COLO668 (cell line): ENCODE results near the gene LAMP1.
A peak's percentile ranks its signal among the peaks of the same experiment; 100 is the strongest.
"Not testable (repeated sequence)": the region's sequence is repeated elsewhere in the genome, so short reads cannot be mapped to it uniquely, and the experiment has no call there.

Experiments used
- DNase-seq: peaks from one replicate; lab custom pipeline; 2025; ENCODE audit not compliant: unreplicated experiment; lab: John Stamatoyannopoulos, UW

LAMP1 gene, protein sequence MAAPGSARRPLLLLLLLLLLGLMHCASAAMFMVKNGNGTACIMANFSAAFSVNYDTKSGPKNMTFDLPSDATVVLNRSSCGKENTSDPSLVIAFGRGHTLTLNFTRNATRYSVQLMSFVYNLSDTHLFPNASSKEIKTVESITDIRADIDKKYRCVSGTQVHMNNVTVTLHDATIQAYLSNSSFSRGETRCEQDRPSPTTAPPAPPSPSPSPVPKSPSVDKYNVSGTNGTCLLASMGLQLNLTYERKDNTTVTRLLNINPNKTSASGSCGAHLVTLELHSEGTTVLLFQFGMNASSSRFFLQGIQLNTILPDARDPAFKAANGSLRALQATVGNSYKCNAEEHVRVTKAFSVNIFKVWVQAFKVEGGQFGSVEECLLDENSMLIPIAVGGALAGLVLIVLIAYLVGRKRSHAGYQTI

DNA sequence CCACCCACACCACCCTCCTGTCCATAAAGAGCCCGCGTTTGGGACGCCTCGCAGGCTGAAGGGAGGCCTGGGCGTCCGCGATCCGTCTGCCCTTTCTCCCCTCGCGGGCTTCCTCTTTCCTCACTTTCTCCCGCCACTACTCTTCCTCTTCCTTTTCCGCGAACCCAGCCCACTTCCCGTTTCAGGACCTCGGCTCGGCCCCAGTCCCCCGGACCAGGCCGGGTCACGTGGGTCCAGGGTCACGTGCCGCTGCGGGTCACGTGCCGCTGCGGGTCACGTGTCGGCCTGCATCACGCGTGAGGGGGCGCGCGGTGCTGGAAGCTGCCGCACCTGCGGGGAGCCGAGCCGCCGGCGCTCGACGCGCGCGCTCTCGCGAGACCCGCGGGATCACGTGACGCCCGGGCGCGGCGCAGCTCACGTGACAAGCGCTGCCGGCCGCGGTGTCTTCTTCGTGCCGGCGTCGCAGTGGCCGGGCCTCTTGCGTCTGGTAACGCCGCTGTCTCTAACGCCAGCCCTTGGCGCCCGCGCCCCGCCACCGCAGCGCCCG, at the start of gene LAMP1:
Gene LAMP1, plus strand, starts transcription at position 417 of the 547 bp plus-strand sequence. CDS start 196 bp downstream, outside the sequence.
- peak; percentile 100 for DNase-seq

DNA sequence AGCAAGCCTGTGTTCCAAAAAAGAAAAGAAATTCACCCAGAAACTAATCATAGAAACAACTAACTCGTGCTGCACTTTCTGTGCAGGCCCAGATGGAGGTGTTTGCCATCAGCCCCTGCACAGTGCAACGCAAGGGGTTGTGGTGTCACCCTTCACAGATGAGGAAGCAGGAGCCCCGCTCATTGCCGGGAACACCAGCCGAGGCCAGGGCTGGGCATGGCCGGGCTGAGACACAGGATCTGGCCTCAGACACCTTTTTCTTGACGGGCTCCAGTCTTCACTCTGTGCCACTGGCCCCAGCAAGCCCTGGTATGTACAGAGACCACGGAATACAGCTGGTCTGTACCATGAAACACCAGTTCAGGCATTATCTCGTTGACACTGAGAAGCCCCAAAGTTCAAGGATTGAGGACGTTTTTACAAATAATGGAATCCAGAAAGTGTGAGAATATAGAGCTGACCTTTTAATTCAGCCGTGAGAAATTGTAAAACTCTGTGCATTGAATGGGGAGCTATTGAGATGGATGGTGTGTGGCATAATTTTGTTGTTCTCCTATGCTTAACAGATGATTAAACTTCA, 44.4 kb upstream of the LAMP1 start:
- DNase-seq, result no peak

DNA sequence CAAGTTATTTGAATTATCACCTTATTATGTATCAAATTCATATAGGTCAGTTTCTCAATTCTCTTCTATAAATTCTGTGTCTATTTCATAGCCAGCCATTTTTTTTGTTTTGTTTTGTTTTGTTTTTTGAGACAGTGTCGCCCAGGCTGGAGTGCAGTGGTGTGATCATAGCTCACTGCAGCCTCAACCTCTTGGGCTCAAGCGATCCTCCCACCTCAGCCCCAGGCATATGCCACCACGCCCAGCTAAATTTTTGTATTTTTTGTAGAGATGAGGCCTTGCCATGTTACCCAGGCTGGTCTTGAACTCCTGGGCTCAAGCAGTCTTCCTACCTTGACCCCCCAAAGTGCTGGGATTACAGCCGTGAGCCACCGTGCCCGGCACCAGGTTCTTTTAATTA, 39.1 kb upstream of the LAMP1 start:
- DNase-seq, result not testable (repeated sequence)

DNA sequence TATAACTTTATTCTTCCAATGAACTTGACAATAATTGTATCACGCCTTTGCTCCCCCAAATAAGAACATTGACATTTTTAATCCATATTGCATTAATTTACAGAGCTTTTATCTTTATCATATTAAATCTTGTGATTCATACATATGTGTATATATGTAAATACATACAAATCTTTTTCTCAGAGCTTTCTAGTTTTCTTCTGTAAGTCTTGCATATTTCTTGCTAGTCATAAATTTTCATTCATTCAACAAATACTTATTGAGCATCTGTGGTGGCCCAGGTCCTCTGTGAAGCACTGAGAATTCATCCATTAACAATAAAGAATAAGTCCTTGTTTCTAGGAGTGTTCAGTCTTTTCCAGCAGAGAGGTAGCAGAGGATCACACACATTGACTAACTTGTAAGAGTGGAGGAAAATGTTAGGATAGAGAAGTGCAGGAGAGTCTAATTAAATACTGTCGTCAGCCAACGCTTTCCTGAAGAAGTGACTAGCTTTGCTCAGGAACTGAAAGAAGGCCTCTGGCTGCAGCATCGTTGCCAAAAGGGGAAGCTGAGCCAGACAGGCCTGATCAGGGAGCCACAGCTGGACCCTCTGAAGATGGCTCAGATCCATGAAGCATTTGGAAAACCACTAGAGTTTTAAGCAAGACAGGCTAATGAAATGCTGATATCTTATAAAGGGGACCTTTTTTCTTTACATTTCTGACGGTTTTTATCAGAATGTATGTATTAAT, 38.6 kb upstream of the LAMP1 start:
- no peak for DNase-seq

DNA sequence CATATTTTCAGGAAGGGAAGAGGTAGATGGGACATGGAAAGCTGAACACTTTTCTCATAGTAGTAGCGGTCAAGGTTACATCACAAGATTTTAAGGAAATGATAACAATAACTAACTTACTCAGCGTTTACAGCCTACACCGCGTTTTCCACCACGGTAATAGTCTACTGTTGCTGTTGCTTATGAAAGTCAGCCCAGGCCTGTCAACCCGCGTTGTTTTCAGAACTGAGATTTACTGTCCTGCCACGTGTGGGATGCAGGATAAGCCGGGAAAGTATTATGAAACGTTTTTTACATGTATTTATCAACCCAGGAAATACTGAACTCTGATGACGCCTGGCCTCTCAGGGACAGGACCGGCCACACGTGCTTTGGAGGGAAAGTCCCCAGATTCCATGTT, 36.0 kb upstream of the LAMP1 start:
- DNase-seq, result no peak

DNA sequence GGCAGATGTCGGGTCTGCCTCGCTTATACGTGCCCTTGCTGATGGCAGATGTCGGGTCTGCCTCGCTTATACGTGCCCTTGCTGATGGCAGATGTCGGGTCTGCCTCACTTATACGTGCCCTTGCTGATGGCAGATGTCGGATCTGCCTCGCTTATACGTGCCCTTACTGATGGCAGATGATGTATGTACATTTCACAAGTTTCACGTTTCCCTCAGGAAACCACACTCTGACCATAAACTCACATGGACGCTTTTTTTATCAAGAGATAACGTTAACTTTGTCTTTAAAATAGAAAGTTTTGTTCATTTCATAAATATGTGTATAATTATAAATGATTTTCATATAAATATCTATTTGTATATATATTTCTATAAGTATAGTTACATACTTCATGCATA, 34.0 kb upstream of the LAMP1 start:
- not testable (repeated sequence) for DNase-seq

DNA sequence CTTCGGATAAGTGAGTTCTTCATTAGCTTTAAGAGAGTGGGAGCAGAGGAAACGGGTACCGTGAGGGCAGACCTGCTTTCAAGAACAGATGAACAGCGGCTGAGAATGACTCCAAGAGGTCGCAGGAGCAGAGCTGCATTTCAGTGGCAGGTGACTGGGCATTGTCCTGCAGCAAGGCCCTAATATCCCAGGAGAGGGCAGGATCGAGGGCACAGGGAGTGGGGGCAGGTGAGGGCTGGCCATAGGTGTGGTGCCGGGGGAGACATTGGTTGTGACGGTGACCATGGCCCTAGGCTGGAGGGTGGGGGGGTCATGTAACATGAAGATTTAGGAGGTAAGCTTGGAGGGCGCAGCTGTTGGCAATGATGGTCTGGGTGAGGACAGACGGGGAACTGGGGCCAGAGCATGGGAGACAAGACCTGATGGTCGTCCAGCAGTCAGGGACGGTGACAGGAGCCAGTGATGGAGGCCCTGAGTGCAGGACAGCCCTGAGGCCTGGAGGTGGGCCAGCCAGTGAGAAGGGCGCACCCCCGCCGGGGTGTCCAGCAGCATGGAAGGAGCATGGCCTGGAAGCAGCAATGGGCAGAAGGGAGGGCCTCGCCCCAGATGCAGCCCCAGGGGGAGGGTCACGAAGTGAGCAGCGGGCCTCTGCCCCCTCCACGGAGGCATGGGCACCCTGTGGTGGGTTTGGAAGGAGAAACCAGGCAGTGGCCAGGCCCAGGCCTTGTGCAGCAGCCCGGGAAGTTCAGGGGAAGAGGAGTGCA, 29.2 kb upstream of the LAMP1 start:
- DNase-seq, result no peak

DNA sequence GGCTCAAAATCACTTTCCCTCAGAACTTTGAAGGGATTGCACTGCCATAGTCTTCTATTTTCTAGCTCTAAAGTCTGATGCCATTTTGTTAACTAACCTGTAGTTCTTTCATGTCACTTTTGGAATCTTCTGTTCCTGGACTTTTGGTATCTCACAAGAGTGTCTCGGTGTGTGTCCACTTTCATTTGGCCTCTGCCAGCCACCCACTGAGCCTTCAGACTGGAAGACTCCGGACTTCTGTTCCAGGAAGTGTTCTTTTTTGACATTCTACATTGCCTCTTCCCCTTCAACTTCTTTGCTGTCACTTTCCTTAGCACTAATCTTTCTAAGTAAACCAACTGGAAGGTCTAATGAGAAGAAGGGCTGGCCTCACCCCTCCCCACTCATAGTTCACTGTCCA, 25.0 kb upstream of the LAMP1 start:
- DNase-seq, result no peak

DNA sequence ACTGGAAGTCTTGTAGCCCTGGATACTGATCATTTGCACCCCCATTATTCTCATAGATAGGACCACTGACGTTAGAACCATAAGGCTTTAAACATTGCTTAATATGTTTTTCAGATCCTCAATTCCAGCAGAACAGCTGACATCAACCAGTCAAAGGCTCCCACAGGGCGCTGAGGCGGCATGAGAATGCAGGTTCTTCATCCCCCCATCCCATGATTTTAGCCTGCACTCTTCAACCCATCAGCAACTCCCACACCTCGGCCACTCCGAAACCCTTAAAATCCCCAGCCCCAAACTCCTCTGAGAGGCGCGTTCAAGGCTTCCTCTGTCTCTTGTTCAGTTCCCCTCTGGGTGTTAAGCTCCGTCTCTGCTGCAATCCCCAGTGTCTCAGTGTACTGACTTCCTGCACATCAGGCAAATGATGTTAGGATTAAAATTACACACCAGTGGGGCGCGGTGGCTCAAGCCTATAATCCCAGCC, 24.3 kb upstream of the LAMP1 start:
- DNase-seq, result no peak

DNA sequence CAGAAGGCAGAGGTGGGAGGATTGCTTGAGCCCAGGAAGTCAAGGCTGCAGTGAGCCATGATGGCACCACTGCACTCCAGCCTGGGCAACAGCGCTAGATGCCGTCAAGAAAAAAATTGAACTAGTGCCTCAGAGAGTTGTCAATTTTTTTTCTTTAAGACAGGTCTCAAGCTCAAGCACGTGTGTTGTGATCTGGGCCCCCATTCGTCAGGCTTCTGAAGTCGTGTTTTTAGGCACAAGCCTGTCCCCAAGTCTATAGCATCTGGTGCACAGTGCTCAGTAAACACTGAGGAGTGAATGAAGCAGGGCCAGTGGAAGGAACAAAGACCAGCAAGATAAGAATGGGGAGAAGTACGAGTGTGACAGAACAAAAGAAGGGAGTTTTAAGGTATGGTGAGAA, 23.7 kb upstream of the LAMP1 start:
- no peak for DNase-seq

DNA sequence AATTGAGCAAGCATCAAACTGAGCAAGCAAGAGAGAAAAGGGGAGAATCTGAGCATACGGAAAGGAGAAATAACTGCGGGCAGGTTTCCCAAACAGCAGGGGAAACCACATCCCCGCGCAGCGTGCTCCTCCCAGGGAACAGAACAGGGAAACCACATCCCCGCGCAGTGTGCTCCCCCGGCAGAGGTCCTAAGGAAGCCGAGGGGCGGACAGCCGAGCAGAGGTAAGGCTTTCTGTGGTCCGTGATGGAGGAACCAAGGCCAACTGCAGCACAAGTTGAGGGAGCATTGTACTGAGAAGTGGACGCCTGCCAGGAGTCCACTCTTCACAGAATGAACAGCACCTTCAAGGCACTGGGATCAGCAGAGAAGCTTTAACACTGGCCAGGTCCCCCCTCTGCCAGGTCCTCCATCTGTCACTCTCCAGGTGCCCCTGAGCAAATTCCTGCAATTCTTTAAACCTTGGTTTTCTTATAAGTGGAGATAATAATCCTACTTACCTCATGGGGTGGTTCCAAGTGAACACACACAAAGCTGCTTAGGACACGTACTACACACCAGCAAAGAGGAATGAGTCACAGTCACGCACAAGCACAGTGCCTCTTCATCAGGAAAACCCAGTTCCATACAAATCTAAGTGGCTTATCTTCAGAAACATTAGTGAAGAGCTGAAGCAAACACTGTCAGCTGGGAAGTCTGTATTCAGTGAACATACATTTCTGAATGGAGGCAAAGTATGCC, 23.0 kb upstream of the LAMP1 start:
- DNase-seq, result no peak

DNA sequence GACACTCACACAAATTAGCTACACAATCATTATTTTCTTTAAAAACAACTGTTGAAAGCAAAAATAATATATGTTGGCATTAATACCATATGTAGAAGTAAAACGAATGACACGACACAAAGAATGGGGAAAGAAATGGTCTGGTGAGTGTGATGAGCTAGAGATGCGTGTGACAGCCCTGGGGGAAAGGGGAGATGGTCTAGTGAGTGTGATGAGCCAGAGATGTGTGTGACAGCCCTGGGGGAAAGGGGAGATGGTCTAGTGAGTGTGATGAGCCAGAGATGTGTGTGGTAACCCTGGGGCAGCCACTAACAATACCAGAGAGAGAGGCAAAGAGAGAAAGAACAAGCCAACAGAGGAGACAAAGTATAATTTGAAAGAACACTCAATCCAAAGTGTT, 22.3 kb upstream of the LAMP1 start:
- DNase-seq, result no peak

DNA sequence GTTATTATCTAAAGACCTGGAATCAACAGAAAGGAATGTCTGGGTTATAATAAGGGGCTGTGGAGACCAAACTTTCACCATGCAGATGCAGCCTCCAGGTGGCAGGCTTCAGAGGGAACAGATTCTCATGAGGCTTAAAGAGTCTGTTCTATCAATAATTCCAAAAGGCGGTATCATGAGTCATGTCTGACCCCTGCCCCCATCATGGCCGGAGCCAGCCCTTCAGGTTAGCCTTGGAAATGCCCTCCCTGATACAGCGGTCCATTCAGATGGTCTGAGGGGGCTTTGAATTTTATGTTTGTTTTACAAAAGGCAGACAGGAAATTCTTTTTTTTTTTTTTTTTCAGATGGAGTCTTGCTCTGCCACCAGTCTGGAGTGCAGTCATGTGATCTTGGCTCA, 21.7 kb upstream of the LAMP1 start:
- DNase-seq, result peak; percentile 53

DNA sequence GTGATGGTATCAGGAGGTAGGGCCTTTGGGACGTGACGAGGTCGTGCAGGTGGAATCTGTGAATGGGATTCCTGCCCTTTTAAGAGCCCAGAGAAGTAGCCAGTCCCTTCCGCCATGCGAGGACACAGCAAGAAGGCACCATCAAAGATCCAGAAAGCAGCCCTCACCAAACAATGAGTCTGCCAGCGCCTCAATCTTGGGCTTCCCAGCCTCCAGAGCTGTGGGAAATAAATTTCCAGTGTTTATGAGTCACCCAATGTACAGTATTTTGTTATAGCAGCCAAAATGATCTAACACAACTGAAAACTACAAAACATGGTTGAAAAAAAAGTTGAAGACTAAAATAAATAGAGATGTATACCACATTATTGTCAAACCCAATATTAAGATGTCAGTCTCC, 16.9 kb upstream of the LAMP1 start:
- DNase-seq, result no peak

DNA sequence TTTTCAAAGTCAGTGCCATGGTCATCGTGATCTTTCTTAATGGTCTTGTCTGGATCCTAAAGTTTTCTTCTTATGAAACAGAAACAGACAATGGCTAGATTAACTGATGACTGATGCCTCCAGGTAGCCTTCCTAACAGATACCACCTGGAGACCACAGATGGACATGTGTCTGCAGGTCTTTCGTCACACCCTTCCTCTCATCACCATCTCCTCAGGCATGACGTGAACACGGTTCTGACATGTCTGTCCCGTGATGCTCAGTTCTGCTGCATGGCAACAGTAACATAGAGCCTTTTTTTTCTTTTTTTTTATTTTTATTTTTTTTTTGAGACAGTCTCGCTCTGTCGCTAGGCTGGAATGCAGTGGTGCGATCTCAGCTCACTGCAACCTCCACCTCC, 13.1 kb upstream of the LAMP1 start:
- no peak for DNase-seq

DNA sequence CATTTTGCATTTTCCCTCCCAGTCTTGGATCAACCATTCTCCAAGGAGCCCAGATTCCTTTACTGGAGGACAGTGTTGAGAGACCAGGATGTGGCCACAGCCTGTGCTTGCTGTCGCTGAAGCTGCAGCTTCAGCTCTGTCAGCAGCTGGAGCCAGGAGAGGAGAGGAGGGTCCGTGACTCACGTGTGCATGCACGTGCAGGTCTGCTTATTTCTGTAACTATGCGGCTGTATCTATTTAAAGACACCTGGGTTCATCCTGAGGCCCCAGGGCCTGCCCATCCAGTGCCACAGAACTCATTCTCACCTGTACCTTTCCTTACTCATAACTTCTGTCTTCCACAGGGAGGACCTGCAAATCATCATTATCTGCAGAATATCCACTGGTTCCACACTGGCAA, 8.2 kb upstream of the LAMP1 start:
- DNase-seq, result no peak

DNA sequence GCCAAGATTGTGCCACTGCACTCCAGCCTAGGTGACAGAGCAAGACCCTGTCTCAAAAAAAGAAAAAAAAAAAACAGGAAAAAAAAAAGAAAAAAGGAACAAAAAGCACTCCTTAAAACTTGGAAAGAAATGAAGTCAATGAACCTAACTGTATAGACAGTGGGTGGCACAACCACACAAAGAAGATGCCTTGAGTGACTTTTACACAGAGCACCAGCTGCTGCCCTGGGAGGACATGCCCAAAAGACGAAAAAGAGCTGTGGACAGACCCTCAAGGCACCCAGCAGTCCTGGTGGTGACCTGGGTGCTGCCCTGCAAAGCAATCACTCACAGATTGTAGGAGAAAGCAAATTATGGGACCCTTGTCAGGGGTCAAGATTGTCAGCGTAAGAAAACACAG, 5.9 kb upstream of the LAMP1 start:
- no peak for DNase-seq

DNA sequence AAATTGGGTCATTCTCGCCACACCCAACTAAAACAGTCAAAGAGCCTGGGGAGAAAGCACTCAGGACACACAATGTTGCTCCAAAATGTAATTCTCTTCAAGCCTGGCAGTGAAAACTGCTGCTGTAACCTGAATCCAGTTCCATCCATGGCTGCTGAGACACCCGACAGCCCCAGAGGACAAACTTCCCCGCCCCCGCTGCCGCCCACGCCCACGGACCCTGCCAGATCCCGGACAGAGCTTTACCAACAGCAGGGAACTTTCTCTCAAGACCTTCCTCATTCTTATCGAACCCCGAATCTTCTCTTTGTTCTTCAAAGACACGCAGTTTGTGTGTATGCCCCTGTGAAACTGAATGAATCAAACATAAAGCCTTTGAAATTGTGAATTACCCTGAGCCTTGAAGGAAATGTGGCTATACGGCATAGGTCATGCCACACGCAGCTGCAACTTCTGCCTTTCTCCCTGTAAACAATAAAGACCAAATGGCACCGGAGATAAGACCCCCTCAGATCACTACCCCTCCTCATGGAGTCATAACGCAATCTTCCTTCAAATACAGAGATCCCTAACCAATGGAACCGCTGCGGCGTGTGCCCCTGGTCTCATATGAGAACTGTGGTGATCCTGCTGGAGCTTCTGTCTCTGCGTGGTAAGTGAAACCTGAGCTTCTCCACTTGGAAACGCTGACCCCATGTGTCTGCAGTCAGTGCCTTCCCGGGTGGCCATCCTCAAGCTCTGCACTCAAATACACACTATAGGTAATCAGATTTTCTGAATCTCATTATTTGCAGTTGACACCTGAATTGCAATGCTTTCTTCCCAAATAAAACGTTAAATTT, 4.8 kb upstream of the LAMP1 start:
- DNase-seq, result peak; percentile 45

DNA sequence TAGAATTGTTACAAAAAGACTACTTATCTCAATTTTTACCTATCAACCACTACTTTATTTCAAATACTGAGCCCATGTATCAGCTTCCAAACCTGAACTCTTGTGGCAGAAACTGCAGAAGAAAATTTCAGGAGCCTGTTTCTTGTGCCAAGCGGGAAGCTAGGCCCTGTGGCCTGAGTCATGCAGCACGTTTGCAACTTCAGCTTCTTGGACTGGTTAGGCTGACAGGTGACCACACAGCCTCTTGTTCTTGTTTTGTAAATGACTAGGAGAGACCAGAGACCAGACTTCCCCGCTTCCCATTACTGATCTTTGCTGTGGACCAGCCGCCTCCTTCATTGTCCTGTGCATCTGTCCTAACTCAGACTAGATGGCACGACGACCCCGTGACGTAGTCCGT, 3.4 kb upstream of the LAMP1 start:
- no peak for DNase-seq
